CD14-positive monocyte (primary cell): Measurements from ENCODE around the gene RMDN3. TPM values are rescaled to one million over a fixed set of nuclear protein-coding genes. Genes with fewer than 3 reads are reported as not detected.

Experiments used
- DNase-seq, 3 donors: peaks; one replicate each; pipeline ENCODE4 v3.0.0-alpha.2; 2011 to 2022
- H2AFZ ChIP-seq: 2 replicates; pipeline ENCODE4 v1.6.0; 2012; ENCODE audit warnings: mild to moderate bottlenecking, low read depth, low read length, inconsistent platforms; ENCODE audit not compliant: insufficient read depth, poor library complexity, severe bottlenecking
- H3K27ac ChIP-seq, 2 donors: 1 replicate in 1 of 2; 2 replicates in 1 of 2; pipeline ENCODE4 v1.5.1; 2012 to 2013; ENCODE audit warnings: low read length in 2 of 2, control low read depth in 1 of 2, inconsistent platforms in 1 of 2, low read depth in 1 of 2, mild to moderate bottlenecking in 1 of 2
- H3K27me3 ChIP-seq, 2 donors: one replicate each; pipeline versions ENCODE4 v1.6.0 to v1.6.1; 2011 to 2013; ENCODE audit warnings: low read length in 2 of 2; ENCODE audit not compliant: control insufficient read depth in 2 of 2, insufficient read depth in 2 of 2
- H3K36me3 ChIP-seq, 2 donors: replicated peaks in 1 of 2; 1 replicate in 1 of 2; 2 replicates in 1 of 2; pipeline versions ENCODE4 v1.5.1 to v1.6.1; 2012 to 2013; ENCODE audit warnings: low read length in 2 of 2, control low read depth in 1 of 2, inconsistent platforms in 1 of 2, mild to moderate bottlenecking in 1 of 2; ENCODE audit not compliant: insufficient read depth in 2 of 2, control insufficient read depth in 1 of 2
- H3K4me1 ChIP-seq, 2 donors: 1 replicate in 1 of 2; 2 replicates in 1 of 2; pipeline versions ENCODE4 v1.5.1 to v1.6.1; 2012 to 2013; ENCODE audit warnings: low read length in 2 of 2, control low read depth in 1 of 2, inconsistent platforms in 1 of 2, mild to moderate bottlenecking in 1 of 2, moderate library complexity in 1 of 2; ENCODE audit not compliant: insufficient read depth in 2 of 2, control insufficient read depth in 1 of 2
- H3K4me2 ChIP-seq: replicated peaks from 2 replicates; pipeline ENCODE3; 2012; ENCODE audit warnings: low read length, moderate library complexity, mild to moderate bottlenecking; ENCODE audit not compliant: poor library complexity, severe bottlenecking; ENCODE audit errors: extremely low read depth
- H3K4me3 ChIP-seq, 3 experiments: fragments of 200-600 bp in 1 of 3; sonication (generic) in 1 of 3; replicated peaks in 1 of 3; 1 replicate in 2 of 3; 2 replicates in 1 of 3; pipeline ENCODE4 v1.5.1; 2011 to 2013; ENCODE audit warnings: low read length in 3 of 3, mild to moderate bottlenecking in 3 of 3, control low read depth in 2 of 3, low read depth in 2 of 3, inconsistent platforms in 1 of 3, moderate library complexity in 1 of 3
- H3K79me2 ChIP-seq: 2 replicates; pipeline ENCODE4 v1.6.0; 2012; ENCODE audit warnings: mild to moderate bottlenecking, control low read depth, inconsistent platforms, low read length, moderate library complexity; ENCODE audit not compliant: insufficient read depth
- H3K9ac ChIP-seq: 2 replicates; pipeline ENCODE4 v1.6.0; 2017; ENCODE audit warnings: low read length, mild to moderate bottlenecking; ENCODE audit not compliant: insufficient read depth, poor library complexity, severe bottlenecking
- H3K9me3 ChIP-seq, 2 donors: replicated peaks in 1 of 2; 1 replicate in 1 of 2; 2 replicates in 1 of 2; pipeline versions ENCODE4 v1.5.1 to v1.6.1; 2012 to 2013; ENCODE audit warnings: low read length in 2 of 2, control low read depth in 1 of 2; ENCODE audit not compliant: control insufficient read depth in 1 of 2, insufficient read depth in 1 of 2
- H4K20me1 ChIP-seq: 2 replicates; pipeline ENCODE4 v1.6.0; 2012; ENCODE audit warnings: mild to moderate bottlenecking, low read length, control low read depth, moderate library complexity; ENCODE audit not compliant: insufficient read depth
- H3K27ac Mint-ChIP-seq, 7 donors: one replicate each; pipeline ENCODE4 v1.8.0; 2020; ENCODE audit warnings: mild to moderate bottlenecking in 7 of 7, mixed read lengths in 7 of 7, moderate library complexity in 6 of 7, inconsistent platforms in 2 of 7
- H3K27me3 Mint-ChIP-seq, 3 donors: one replicate each; pipeline ENCODE4 v1.8.0; 2021 to 2022; ENCODE audit warnings: low read depth in 3 of 3, mild to moderate bottlenecking in 3 of 3, mixed read lengths in 3 of 3, moderate library complexity in 3 of 3, inconsistent platforms in 1 of 3
- H3K36me3 Mint-ChIP-seq, 2 donors: one replicate each; pipeline ENCODE4 v1.8.0; 2020; ENCODE audit warnings: mixed read lengths in 2 of 2, inconsistent platforms in 1 of 2, mild to moderate bottlenecking in 1 of 2
- H3K4me1 Mint-ChIP-seq: one replicate; pipeline ENCODE4 v1.8.0; 2020; ENCODE audit warnings: mild to moderate bottlenecking, mixed read lengths
- H3K4me3 Mint-ChIP-seq, 2 donors: one replicate each; pipeline ENCODE4 v1.8.0; 2020; ENCODE audit warnings: mild to moderate bottlenecking in 2 of 2, mixed read lengths in 2 of 2, moderate library complexity in 1 of 2
- H3K9me3 Mint-ChIP-seq, 7 donors: one replicate each; pipeline ENCODE4 v1.8.0; 2020 to 2022; ENCODE audit warnings: mixed read lengths in 7 of 7, mild to moderate bottlenecking in 6 of 7, moderate library complexity in 6 of 7, inconsistent platforms in 2 of 7
- CTCF ChIP-seq: fragments of 200-600 bp; IDR thresholded peaks from one replicate; pipeline ENCODE4 v1.8.0; 2022; ENCODE audit warnings: antibody characterized with exemption, mild to moderate bottlenecking
- WGBS: methylation state at CpG from one replicate; pipeline ENCODE4 v1.1.5; 2013; ENCODE audit warnings: missing lambda C conversion rate; ENCODE audit not compliant: insufficient coverage; 5-methylcytosine and 5-hydroxymethylcytosine counted together
- intact Hi-C, 2 donors: fragments of 100-400 bp; cut with micrococcal nuclease; formaldehyde crosslinking; loops; one replicate each; pipeline versions ENCODE4 v1.15.0 to v1.15.1; 2023
- polyA minus RNA-seq: library from RNA; depleted of rRNA, polyadenylated mRNA; stranded (reverse); fragments of >200 nt; gene quantifications from 2 replicates; pipeline ENCODE4 v1.2.3, GENCODE V29; 2012
- polyA plus RNA-seq, 3 donors: library from polyadenylated mRNA; depleted of rRNA in 1 of 3; unstranded in 2 of 3; stranded (reverse) in 1 of 3; fragments of 300-500 nt in 2 of 3; fragments of >200 nt in 1 of 3; fragmentation: Illumina TruSeq in 2 of 3; gene quantifications; 1 replicate in 2 of 3; 2 replicates in 1 of 3; pipeline ENCODE4 v1.2.3, GENCODE V29; 2012 to 2021
- total RNA-seq, 12 experiments: library from RNA in 1 of 12; stranded (reverse) in 1 of 12; fragments of 120-200 nt in 1 of 12; gene quantifications; one replicate each; pipeline ENCODE4 v1.2.4 and lab custom pipeline; 2013 to 2026; ENCODE audit warnings: mixed read lengths in 6 of 12, inconsistent platforms in 1 of 12

The RMDN3 gene
- 6.7 TPM for total RNA-seq (2013)
- polyA plus RNA-seq (10 to 100 TPM in 2 of 3 donors, 1 to 10 TPM in 1; 9.8 to 13.5 (median 13.2) TPM), polyA minus RNA-seq (7.1 and 7.6 TPM in 2 replicates), total RNA-seq (lab: John Stamatoyannopoulos, UW) (1.5 to 13.3 (median 10.1) reads per million in 11 experiments)

- Histone ChIP-seq H3K9ac (peak within 1 kb of the TSS; percentile 85), H3K9me3 (no peaks in the 10 kb centered on the region), H3K4me3 (peak within 1 kb of the TSS; percentile 55 to 99 (median 90)), H4K20me1 (no peaks in the 10 kb centered on the region), H3K27ac (peak within 1 kb of the TSS; percentile 46 to 90), H3K4me1 (peaks cover 14 to 18% of the 10 kb centered on the region in 2 donors), H2AFZ (peak within 1 kb of the TSS; percentile 96), H3K36me3 (peaks cover 22 to 29% of the 10 kb centered on the region in 2 donors), H3K79me2 (peaks cover 34% of the 10 kb centered on the region), H3K27me3 (no peaks in the 10 kb centered on the region), H3K4me2 (peak within 1 kb of the TSS; percentile 94)
- intact Hi-C loops: loop anchor here in 1 of 2 donors (5.0 to 10.0 kb wide), 4 partner anchors 50 to 190 kb away; partner anchors contain the start of genes CCDC32, DNAJC17, RAD51 and RPUSD2
- DNase-seq: peak; percentile 91 to 92 (median 92)
- no peak for TF ChIP-seq CTCF
- 0% methylated on average over 49 of the region's 66 CpGs for WGBS
- H3K27ac Mint-ChIP-seq: peak within 1 kb of the TSS; percentile 78 to 95 (median 90)
- H3K36me3 Mint-ChIP-seq: peaks cover 24 to 27% of the 10 kb centered on the region in 2 donors
- peaks cover 0 to 1% (median 0%) of the 10 kb centered on the region in 3 donors for H3K27me3 Mint-ChIP-seq
- peaks cover 0 to 1% (median 0%) of the 10 kb centered on the region in 7 donors for H3K9me3 Mint-ChIP-seq
- peak within 1 kb of the TSS; percentile 91 to 93 for H3K4me3 Mint-ChIP-seq
- peaks cover 12% of the 10 kb centered on the region for H3K4me1 Mint-ChIP-seq
These were observed at the start of gene RMDN3 for GRCh38 chr15:40754883-40755811. RMDN3 (minus strand) TSS chr15:40755254; CDS start chr15:40754783, 471 bp downstream.

- Mint-ChIP-seq H3K36me3 (peaks cover 18 to 46% of the 10 kb centered on the region in 2 donors), H3K9me3 (peaks cover 0 to 2% (median 0%) of the 10 kb centered on the region in 7 donors), H3K27me3 (peaks cover 0 to 3% (median 1%) of the 10 kb centered on the region in 3 donors), H3K4me3 (no peak overlapping the region), H3K4me1 (peaks cover 24% of the 10 kb centered on the region), H3K27ac (no peak overlapping the region)
- Histone ChIP-seq H2AFZ (no peak overlapping the region), H3K9ac (no peak overlapping the region), H4K20me1 (peaks cover 4% of the 10 kb centered on the region), H3K4me1 (peaks cover 14 to 20% of the 10 kb centered on the region in 2 donors), H3K27me3 (no peaks in the 10 kb centered on the region), H3K79me2 (peaks cover 71% of the 10 kb centered on the region), H3K4me2 (no peak overlapping the region), H3K36me3 (peaks cover 3 to 25% of the 10 kb centered on the region in 2 donors), H3K4me3 (no peak overlapping the region), H3K27ac (no peak overlapping the region), H3K9me3 (no peaks in the 10 kb centered on the region)
- no peak for DNase-seq
- TF ChIP-seq CTCF: no peak
- WGBS: 100% methylated on average over 1 of the region's 1 CpG
- intact Hi-C loops: loop anchor here in 1 of 2 donors (10.0 kb wide), 2 partner anchors 49 to 91 kb away; partner anchors contain the start of genes RMDN3 and VPS18
These were observed 48.6 kb upstream of the RMDN3 start for GRCh38 chr15:40803688-40804087.
